HG03565 (cell line): ENCODE results near the gene OIT3.

ENCODE experiments used
- ATAC-seq: cut with Tn5 transposase; IDR thresholded peaks from one replicate; pipeline ENCODE4 v1.9.1; 2021; ENCODE audit warnings: mild to moderate bottlenecking, moderate library complexity; ENCODE audit not compliant: unreplicated experiment

The OIT3 gene

GRCh38 chr10:72893136-72893798 lies at the start of gene OIT3:
Gene OIT3 (plus strand): TSS chr10:72893739. CDS start chr10:72893799, 60 bp downstream.
- no peak for ATAC-seq

- no peak for ATAC-seq
Measured at GRCh38 chr10:72846238-72846637, 47.3 kb upstream of the OIT3 start.

GRCh38 chr10:72847681-72848080 lies 45.9 kb upstream of the OIT3 start:
- ATAC-seq = no peak

- ATAC-seq = no peak
Measured at GRCh38 chr10:72850861-72851260, 42.7 kb upstream of the OIT3 start.

GRCh38 chr10:72851509-72851908 lies 42.0 kb upstream of the OIT3 start:
- ATAC-seq = no peak

DNA sequence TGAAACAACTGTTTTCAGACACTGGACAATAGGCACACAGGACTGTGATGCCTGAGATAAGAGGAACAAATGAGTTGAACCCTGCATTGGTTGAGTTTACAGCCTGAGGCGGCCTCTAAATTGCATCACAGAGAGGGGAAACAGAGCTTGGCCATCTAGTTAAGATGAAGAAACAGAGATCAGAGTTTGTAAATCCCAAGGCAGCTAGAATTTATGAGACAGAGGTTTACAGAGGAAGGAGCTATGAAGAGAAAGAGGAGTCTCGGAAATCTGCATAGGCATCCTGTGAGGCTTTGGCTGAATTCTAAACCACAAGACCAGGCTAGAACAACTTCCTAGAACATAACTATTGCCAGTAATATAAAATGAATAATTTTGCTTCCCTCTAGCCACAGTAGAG lies 41.0 kb upstream of the OIT3 start:
- no peak for ATAC-seq

DNA sequence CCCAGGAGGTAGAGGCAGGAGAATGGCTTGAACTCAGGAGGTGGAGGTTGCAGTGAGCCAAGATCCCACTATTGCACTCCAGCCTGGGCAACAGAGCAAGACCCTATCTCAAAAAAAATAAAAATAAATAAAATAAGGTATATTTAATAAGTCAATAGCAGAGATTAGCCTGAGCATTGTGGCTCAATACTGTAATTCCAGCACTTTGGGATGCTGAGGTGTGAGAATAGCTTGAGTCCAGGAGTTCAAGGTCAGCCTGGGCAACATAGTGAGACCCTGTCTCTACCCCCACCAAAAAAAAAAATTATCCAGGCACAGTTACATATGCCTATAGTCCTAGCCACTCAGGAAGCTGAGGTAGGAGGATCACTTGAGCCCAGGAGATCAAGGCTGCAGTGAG lies 38.4 kb upstream of the OIT3 start:
- no peak for ATAC-seq

GRCh38 chr10:72855790-72856189 lies 37.7 kb upstream of the OIT3 start:
- no peak for ATAC-seq

DNA sequence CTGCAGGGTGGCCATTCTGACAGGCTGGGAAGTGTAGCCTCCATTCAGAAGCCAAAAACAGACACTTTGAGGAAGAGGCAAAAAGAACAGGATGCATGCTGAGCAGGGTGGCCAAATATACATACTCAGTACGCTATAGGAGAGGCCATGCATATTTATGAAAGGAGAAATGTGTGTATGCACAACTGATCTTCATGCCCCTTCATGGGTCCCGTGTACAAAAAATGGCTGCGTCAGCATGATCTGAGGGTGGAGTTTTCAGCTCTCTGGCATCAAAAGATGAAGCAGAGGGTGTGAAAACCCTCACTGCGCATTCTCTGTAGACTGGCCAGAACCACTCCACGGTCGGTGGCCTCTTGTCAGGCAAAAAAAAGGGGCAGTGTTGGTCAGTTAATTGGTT lies 35.5 kb upstream of the OIT3 start:
- ATAC-seq = no peak

DNA sequence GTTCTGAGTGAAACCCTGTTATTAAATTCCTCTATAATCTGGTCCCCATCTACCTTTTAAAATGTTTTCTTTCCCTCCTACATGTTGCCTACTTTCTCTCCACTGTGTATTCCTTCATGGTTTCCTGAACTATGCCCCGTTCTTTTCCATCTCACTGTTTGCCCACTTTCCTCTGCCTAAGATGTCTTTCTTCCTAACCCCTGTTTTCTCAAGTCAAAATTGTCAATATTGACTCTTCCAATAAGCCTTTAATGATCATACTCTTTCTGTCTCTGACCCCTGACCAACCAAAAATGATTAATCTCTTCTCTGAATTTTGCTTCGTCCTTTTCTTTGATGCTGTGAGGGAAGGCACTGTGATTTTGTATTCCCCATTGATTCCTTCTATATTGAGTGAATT lies 30.6 kb upstream of the OIT3 start:
- ATAC-seq = no peak

DNA sequence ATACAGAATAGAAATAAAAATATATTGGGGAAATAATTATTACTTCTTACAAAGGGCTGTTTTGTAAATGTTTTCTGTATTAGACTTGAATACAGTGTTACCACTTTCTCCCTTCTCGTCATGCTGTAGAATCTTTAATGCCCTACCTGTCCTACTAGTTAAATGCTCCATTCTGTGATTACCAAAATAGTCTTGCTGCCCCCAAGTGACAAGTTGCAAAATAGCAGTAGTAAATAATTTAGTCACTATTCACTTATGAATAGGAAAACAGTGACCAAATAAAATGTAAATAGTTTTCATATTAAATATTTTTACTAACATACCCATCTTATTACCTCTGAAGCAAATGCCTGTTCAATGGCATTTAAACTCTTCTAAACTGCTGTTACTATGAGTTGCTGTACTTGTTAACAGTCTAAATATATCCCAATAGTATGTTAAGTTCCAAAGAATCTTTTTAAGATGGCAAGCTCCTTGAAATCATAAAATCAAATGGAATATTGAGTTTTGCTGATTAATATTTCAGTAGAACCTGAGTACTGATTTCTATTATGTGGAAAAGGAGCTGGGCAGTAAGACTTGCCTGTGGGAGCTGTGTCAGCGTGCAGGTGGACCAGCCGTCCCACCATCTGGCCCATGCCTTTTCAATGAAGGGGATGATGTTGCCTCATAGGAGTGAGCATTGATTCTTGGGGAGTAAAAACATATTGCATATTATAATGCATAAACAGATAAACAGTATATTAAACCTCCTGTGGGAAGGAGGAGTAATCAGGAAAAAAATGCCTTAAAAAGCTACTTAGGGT lies 18.1 kb upstream of the OIT3 start:
- no peak for ATAC-seq

DNA sequence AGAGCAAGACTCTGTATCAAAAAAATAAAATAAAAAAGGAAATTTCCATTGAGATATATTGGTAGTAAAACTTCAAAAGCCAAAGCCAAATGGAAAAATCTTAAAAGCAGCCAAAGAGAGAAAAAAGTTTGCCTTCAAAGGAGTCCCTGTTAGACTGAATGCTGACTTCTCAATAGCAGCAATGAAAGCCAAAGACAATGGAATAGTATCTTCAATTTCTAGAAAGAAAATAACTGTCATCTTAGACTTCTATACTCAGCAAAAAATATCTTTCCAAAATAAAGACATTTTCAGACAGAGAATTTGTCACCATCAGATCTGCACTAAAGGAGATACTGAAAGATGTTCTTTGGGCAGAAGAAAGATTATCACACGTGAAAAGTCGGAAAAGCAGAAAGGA lies 14.3 kb upstream of the OIT3 start:
- no peak for ATAC-seq

- ATAC-seq = no peak
Measured at GRCh38 chr10:72881291-72881690, 12.2 kb upstream of the OIT3 start.

DNA sequence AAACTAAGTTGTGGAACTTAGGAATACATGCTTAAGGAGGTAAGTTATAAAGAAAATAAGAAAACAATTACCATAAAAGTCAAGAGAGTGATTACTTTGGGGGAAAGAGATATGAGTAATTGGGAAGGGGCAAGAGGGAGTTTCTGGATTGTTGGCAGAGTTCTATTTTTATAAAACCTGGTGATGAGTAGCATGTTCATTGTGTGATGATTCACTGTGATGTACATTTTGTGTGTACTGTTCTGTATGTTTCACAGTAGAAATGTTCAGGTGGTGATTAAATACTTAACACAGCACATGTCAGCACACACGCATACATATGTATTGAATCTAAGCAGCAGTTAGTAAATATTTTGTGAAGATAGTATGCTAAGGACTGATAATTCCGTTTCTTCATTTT lies 9.7 kb upstream of the OIT3 start:
- no peak for ATAC-seq

- ATAC-seq = no peak
Measured at GRCh38 chr10:72885953-72886352, 7.6 kb upstream of the OIT3 start.

- ATAC-seq = no peak
Measured at GRCh38 chr10:72886621-72887020, 6.9 kb upstream of the OIT3 start.

DNA sequence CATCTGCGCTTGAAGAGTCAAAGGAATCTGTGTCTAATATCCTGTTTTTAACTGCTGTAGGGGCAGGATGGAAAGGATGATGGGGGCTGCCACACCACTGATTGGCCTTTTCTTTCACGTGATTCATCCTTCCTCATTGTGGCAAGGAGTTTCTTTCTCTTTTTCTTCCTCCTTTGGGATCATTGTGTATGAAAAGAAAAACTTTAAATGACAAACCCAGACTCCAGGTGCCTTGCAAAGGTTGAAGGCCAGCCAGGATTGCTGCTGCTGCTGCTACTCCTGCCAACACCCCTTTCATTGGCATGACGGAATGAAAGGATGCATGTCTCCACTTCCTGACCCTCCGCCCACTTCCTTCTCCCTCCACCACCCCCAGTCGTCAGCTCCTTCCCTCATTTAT lies 6.5 kb upstream of the OIT3 start:
- no peak for ATAC-seq

DNA sequence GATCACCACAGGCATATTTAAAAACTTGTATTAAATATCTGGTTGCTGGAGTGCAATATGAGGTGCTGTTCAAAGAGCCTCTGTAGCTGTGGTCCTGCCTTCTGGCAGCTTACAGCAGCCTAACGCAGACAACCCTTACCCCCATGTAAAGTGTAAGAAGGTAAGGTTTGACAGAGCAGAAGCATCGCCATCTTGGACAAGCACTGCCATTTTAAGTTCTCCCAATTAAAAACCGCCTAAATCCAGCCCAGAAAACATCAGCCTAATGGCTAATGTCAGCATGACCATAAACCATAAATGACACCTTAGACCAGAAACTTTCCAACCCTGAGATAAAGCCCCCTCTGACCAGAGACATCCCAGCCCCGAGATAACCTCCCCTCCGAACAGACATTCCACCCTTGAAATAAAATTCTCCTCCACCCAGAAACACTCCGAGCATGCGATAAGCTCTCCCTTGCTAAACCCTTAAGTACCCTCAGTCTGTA lies 5.3 kb upstream of the OIT3 start:
- ATAC-seq = no peak

- no peak for ATAC-seq
Measured at GRCh38 chr10:72889391-72889831, 4.1 kb upstream of the OIT3 start.

- no peak for ATAC-seq
Measured at GRCh38 chr10:72890086-72890485, 3.5 kb upstream of the OIT3 start.

GRCh38 chr10:72895236-72895850 lies 1.8 kb downstream of the OIT3 start:
- no peak for ATAC-seq

DNA sequence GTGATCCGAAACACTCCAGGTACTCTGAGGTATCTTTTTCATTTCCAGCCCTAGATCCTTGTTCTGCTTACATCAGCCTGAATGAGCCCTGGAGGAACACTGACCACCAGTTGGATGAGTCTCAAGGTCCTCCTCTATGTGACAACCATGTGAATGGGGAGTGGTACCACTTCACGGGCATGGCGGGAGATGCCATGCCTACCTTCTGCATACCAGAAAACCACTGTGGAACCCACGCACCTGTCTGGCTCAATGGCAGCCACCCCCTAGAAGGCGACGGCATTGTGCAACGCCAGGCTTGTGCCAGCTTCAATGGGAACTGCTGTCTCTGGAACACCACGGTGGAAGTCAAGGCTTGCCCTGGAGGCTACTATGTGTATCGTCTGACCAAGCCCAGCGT lies 5.1 kb downstream of the OIT3 start:
- ATAC-seq = no peak
